ENCODE data around the gene OBP2B.
A peak's percentile ranks its signal among the peaks of the same experiment; 100 is the strongest.
"Not testable (repeated sequence)": the region's sequence is repeated elsewhere in the genome, so short reads cannot be mapped to it uniquely, and the experiment has no call there.

Gene OBP2B

DNA sequence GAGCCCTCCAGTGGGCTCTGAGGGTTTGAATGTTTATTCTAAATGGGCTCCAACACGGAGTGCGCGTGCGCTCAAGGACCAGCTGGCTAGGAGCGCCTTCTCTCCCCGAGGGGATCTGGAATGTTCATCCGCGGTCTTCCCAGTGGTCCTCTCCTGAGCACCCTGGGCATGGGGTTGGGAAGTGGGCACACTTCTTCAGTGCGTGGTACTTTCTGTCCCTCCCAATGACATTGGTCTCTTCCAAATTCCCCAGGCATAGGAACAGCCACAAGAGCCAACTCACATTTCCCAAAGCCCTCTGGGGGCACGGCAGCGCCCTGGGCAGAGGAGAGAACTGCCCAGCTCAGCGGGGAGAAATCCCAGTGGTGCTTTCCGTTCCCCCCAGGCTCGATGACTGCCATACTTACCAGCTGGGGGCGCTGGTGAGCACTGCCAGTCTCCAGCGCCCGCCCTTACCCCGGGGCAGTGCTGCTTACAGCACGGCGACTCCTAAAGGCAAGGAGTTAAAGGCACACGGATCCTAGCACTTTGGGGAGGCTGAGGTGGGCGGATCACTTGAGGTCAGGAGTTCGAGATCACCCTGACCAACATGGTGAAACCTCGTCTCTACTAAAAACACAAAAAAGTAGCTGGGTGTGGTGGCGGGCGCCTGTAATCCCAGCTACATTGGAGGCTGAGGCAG is 29.9 kb upstream of the OBP2B start:
- DNase-seq (ENCODE audit: low read depth, low spot score), result peak; percentile 69

- peak; percentile 40 for DNase-seq (ENCODE audit: low read depth, low spot score)
Observed at GRCh38 chr9:133238272-133238850, 29.3 kb upstream of the OBP2B start.

DNA sequence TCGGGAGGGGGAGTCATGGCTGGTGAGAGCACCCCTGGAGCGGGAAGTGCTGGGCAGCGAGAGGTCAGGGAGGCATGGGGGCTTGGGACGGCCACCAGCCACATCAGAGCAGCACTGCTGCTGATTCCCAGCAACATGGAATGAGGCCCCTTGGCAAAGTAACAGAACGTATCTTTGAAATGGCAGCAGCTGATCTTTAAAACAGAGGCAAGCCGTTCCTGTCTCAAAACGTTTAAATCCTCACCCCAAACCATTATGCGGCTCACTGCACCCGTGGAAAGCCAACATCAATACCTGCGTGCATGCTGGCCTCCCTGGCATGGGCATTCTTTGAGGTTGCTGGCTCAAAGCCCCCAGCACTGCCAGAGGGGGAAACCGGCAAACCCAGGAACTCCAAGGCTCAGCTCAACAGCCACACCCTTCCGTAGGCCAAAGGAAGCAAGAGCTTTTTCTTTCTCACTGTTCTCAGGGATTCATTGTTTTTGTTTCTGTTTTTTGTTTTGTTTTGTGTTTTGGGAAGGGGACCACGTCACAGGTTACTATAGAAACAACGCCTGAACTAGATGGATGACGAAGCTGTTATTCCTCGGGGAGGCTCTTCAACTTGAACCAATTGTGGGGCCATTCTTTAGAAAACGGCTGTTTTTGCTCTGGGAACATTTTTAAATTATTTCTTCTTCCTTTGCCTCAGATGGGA is 28.1 kb upstream of the OBP2B start:
- DNase-seq (ENCODE audit: low read depth, low spot score), result peak; percentile 70

DNA sequence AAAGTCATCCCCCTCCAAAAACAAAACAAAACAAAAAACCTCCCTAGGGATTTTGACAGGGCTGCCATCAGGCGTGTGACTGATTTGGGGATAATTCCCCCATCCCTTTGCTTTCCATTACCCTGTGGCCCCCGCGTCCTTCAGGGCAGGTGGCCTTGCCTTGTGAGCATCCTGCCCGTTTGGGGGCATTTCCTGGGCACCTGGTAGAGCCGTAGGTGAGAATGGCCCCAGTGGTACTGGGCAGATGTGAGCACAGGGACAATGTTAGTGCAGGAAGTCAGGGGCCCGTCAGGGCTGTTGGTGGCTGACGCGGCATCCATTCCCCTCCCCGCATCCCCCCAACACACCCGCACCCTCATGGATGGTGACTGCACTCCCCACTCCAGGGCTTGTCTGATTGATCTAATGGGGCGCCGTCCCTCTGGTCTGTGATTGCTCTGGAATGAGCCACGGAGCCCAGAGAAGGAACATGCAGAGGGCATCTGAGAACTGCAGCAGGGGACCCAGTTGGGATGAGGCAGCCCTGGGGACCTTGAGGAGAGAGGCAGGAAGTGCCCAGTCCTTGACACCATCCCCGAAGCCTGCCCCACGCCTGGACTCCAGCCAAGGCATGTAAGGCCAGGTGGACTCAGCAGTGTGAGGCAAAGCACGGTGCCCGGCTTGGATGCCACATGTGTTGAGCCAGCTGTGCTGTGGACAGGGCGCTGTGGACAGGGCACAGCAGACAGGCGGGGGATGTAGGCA is 27.4 kb upstream of the OBP2B start:
- peak; percentile 10 for DNase-seq (ENCODE audit: low read depth, low spot score)

GRCh38 chr9:133235549-133236222 is 26.6 kb upstream of the OBP2B start:
- no peak for DNase-seq (ENCODE audit: low read depth, low spot score)

DNA sequence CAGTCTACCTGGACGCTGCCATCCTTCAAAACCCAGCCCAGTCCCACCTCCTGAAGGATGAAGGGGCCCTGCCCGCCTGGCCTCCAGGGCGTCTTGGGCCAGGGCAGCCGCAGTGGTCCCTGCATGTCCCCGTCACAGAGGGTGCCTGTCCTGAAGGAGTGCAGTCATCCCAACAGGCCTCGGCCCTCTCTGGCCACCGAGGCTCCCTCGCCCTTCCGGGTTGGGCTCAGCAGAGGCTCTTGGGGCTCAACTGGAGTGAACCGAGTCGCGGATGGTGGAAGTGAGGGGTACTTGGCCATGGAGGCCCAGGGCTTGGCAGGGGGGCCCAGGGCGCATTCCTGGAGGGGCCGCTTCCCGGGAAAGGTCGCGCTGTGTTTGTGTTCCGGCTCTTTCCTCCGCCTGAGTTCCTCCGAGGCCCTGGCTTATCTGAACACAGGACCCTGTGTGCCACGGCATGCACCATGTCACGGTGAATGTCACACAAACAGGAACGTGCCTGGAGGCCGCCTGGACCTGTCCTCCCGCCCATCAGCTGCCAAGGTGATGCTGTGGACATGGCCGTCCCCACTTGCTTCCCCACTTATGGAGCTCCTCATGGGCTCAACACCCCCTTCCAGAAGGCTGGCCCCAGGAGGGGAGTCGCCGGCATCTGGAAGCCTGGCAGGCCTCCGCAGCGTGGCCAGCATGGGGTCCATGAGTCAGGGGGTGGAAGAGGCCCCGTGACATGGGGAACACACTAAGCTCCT is 25.7 kb upstream of the OBP2B start:
- DNase-seq (ENCODE audit: low read depth, low spot score), result no peak

- no peak for DNase-seq (ENCODE audit: low read depth, low spot score)
Observed at GRCh38 chr9:133233681-133234432, 24.8 kb upstream of the OBP2B start.

DNA sequence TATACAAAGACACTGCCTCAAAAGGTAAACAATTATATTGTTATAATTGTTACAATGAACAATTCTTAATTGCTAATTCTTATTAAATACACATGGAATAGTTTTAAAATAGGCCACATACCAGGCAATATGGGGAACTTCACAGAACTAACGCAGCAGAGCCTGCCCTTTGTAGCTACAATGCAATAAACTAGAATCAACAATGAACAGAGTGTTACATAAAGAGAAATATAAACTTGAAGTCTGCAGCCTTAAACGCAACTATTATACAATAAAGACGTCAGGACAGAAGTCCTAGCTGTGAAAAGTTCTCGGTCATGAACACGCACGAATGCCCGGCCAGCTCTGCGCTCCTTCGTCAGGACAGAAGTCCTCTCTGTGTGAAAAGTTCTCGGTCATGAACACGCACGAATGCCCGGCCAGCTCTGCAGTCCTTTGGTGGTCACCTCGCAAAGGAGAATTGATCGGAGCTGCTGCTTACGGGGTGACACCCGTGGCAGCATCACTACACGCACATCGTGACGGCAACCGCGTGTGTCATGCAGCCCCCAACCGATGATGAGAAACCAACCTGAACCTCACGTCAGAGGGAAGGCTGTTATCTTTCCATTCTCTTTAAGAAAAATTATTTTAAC is 23.0 kb upstream of the OBP2B start:
- not testable (repeated sequence) for DNase-seq (ENCODE audit: low read depth, low spot score)

DNA sequence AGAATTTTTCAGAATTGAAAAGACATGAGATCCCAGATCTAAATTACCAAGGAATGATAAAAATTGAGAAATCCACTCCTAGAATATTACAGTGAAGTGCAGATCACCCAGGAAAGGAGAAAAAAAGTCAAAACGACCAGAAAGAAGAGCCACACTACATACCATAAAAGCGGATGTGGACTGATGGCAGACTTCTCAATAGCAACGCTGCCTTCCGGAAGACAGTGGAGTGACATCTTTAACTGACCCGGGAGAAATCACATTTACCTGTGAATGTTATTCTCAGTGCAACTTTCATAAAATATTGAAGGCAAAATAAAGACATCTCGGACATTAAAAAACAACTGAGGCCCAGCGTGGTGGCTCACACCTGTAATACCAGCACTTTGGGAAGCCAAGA is 21.5 kb upstream of the OBP2B start:
- not testable (repeated sequence) for DNase-seq (ENCODE audit: low read depth, low spot score)

DNA sequence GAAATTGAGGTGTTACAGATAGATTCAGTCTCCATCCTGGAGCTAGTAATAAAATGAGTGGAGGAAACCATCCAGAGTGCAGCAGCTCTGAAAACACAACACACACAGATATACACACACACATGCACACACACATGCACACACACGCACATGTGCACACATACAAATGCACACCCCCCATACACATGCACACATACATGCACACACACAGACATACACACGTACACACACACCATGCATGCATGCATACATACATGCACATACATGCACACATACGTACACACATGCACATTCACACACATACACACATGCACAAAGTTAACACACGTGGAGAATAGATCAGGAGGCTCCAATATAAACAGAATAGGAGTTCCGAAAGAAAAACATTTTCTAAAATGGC is 21.0 kb upstream of the OBP2B start:
- DNase-seq (ENCODE audit: low read depth, low spot score), result no peak

GRCh38 chr9:133228474-133229193 is 19.6 kb upstream of the OBP2B start:
- not testable (repeated sequence) for DNase-seq (ENCODE audit: low read depth, low spot score)

DNA sequence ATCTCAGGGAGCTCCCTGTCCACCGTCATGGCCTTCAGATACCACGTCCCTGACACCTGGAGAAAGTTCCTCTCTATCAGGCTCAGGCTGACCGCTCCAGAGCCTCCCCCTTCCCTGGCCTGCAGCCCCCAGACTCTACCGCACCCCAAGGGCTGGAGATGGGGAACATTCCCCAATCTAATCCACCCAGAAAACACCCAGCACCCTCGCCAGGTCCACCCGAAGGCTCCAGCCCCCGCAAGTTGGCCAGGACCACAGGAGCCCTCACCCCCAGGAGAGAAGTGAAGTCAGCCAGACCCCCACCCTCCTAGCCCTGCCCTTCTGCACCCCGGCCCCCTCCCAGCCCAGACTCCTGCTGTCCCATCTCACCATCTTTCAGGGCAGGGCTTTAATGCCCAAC is 18.9 kb upstream of the OBP2B start:
- not testable (repeated sequence) for DNase-seq (ENCODE audit: low read depth, low spot score)

GRCh38 chr9:133227242-133227860 is 18.3 kb upstream of the OBP2B start:
- no peak for DNase-seq (ENCODE audit: low read depth, low spot score)

DNA sequence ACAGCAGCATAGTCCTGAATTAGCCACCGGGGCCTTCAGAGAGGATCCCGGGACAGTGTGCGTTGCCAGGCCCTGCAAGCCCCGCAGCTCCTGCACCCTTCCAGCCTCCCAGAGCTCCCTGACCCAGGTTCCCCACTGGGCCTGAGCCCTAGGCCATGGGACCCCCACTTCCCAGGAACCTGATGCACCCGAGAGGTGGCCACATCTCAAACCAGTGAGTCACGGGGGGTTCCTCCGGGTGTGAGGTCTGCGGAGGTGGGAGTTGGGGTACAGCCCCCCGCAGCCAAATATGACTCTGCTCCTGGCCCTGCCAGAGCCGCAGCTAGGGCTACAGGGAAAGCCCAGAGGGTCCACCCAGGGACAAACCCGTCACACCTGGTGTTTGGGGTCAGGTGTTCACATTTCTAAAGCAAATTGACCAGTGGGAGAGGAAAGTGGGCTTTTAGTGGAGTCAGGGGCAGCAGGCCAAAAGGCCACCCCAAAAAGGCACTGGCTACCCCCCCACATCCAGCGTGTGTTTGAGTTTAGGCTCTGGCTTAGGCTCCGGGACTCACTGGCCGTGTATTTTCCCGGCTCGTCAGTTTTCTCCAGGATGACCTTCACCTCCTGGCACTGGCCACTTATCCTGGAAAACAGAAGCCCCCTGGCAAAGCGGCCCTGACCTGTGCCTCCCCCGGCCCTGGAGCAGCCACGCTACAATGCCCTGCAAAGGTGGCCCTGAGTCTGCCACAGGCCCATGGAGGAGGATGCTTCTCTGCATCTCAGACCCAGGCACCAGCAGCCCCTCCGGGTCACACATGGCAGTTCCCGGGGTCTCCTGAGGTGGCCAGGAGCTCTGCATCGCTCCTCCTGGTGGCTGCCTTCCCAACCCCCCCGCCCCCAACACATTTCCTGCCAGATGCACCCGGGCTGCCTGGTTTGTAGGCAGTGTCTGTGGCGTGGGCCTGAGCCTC is 17.4 kb upstream of the OBP2B start:
- no peak for DNase-seq (ENCODE audit: low read depth, low spot score)

GRCh38 chr9:133225171-133226011 is 16.3 kb upstream of the OBP2B start:
- DNase-seq (ENCODE audit: low read depth, low spot score), result no peak

DNA sequence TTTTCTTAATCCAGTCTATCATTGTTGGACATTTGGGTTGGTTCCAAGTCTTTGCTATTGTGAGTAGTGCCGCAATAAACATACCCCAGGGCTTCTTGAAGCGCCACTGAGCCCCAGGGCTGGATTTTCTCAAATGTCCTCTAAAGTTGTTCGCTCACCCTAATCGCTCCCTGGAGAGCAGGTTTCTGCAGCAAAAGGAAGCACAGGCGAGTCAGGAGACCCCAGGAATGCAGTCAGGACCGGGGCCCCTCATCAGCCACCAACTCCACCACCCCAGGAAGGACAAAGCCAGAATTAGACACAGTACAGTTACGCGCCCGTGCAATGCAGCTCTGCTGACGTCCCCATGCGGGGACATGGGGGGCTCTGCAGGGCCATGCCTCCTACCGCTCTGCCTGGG is 15.7 kb upstream of the OBP2B start:
- no peak for DNase-seq (ENCODE audit: low read depth, low spot score)

All from astrocyte of the hippocampus (primary cell).